ENCODE data around the gene ABCA4.

DNA sequence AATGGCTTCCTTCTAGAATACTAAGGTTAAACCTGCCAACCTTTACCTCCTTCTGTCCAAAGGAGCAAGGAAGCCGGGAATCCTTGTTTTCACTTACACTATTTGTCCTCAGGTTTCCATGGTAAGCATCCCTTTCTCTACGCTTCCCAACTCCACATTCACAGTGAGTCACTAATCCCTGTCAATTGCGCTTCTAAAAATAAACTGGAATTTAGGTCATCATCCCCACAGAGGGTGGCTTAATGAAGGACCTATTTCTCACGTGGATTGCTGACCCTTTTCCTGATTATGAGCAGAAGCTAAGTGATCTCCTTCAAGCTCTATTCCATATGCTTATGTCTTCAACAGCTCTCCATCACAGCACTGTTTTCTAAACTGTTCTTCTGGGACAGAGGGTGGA, 39.9 kb upstream of the ABCA4 start:
- no peak for TF ChIP-seq EZH2 (IDR thresholded peaks at IDR 0.05; ENCODE audit: insufficient read depth, poor library complexity, severe bottlenecking)
- no peak for TF ChIP-seq EZH2phosphoT487 (IDR thresholded peaks at IDR 0.05; ENCODE audit: insufficient read depth, low read depth)
